Ovary (tissue), 3 donors: ENCODE data around the gene NAV2.

Experiments used
- EP300 ChIP-seq: sonication (generic); formaldehyde crosslinking; IDR thresholded peaks from one replicate; pipeline ENCODE4 v1.6.1; 2017; ENCODE audit warnings: antibody characterized with exemption
- POLR2A ChIP-seq: fragments of 450-650 bp; IDR thresholded peaks from one replicate; pipeline ENCODE4 v1.6.1; 2017; ENCODE audit warnings: antibody characterized with exemption, mild to moderate bottlenecking, moderate library complexity
- TF ChIP-seq, protein P1 (sequence below), 3 donors: fragments of 450-650 bp in 2 of 3; fragments of 200-600 bp in 1 of 3; IDR thresholded peaks; one replicate each; pipeline versions ENCODE4 v1.5.1 to v1.8.0; 2016 to 2022; ENCODE audit warnings: antibody characterized with exemption in 3 of 3, mild to moderate bottlenecking in 1 of 3
- donor health status: DM: no; HTN: no; CAD: no.

- TF ChIP-seq, protein P1, sequence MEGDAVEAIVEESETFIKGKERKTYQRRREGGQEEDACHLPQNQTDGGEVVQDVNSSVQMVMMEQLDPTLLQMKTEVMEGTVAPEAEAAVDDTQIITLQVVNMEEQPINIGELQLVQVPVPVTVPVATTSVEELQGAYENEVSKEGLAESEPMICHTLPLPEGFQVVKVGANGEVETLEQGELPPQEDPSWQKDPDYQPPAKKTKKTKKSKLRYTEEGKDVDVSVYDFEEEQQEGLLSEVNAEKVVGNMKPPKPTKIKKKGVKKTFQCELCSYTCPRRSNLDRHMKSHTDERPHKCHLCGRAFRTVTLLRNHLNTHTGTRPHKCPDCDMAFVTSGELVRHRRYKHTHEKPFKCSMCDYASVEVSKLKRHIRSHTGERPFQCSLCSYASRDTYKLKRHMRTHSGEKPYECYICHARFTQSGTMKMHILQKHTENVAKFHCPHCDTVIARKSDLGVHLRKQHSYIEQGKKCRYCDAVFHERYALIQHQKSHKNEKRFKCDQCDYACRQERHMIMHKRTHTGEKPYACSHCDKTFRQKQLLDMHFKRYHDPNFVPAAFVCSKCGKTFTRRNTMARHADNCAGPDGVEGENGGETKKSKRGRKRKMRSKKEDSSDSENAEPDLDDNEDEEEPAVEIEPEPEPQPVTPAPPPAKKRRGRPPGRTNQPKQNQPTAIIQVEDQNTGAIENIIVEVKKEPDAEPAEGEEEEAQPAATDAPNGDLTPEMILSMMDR (IDR thresholded peaks at IDR 0.05), result no peak
- TF ChIP-seq POLR2A, result no peak
- no peak for TF ChIP-seq EP300
Measured at GRCh38 chr11:19919050-19919561, 206.5 kb downstream of the NAV2 start.
